ENCODE data around the gene TMEM245.

The TMEM245 gene

GRCh38 chr9:109012876-109013678 lies 106.7 kb downstream of the TMEM245 start, which contains the start of gene CTNNAL1:
Gene CTNNAL1 (minus strand): TSS chr9:109013499. CDS start chr9:109013442, 57 bp downstream.
- TF ChIP-seq CTCF (IDR thresholded peaks at IDR 0.05): no peak
- peak; percentile 97 for DNase-seq (ENCODE audit: low spot score)
- Histone ChIP-seq H3K27ac (peak within 1 kb of the TSS; percentile 88 to 97), H3K4me3 (peak within 1 kb of the TSS; percentile 96)

- DNase-seq (ENCODE audit: low spot score): peak; percentile 88
- Histone ChIP-seq H3K4me3 (peak overlapping the region; percentile 96), H3K27ac (peak overlapping the region; percentile 88 to 97)
- TF ChIP-seq CTCF (IDR thresholded peaks at IDR 0.05): no peak
Measured at GRCh38 chr9:109012009-109012875, 107.5 kb downstream of the TMEM245 start.

GRCh38 chr9:109011231-109011671 lies 108.5 kb downstream of the TMEM245 start:
- no peak for TF ChIP-seq CTCF (IDR thresholded peaks at IDR 0.05)
- no peak for DNase-seq (ENCODE audit: low spot score)
- H3K4me3 ChIP-seq: peak overlapping the region; percentile 96
- peak overlapping the region; percentile 88 to 97 for H3K27ac ChIP-seq

GRCh38 chr9:109010746-109011145 lies 109.0 kb downstream of the TMEM245 start:
- peak overlapping the region; percentile 96 for H3K4me3 ChIP-seq
- DNase-seq (ENCODE audit: low spot score): no peak
- TF ChIP-seq CTCF (IDR thresholded peaks at IDR 0.05): no peak
- peak overlapping the region; percentile 88 to 97 for H3K27ac ChIP-seq

- DNase-seq (ENCODE audit: low spot score): no peak
- TF ChIP-seq CTCF (IDR thresholded peaks at IDR 0.05): no peak
- H3K27ac ChIP-seq: no peak overlapping the region
Measured at GRCh38 chr9:109005678-109006077, 114.1 kb downstream of the TMEM245 start.

GRCh38 chr9:109003116-109003515 lies 116.6 kb downstream of the TMEM245 start:
- Histone ChIP-seq H3K27ac (no peak overlapping the region), H3K4me3 (no peak overlapping the region)
- no peak for TF ChIP-seq CTCF (IDR thresholded peaks at IDR 0.05)
- DNase-seq (ENCODE audit: low spot score): no peak

More at GRCh38 chr9:109005678-109006077, 114.1 kb downstream of the TMEM245 start:
- H3K4me3 ChIP-seq: no peak overlapping the region
